Body of pancreas (tissue), 4 donors: ENCODE results near the gene IBA57. TPM values are rescaled to one million over a fixed set of nuclear protein-coding genes. Genes with fewer than 3 reads are reported as not detected.

Source experiments
- ATAC-seq: fragments of 150-250 bp; one replicate; pipeline ENCODE4 v1.9.1; 2016
- DNase-seq, 4 donors: peaks; one replicate each; pipeline ENCODE4 v3.0.0-alpha.2; 2019
- H3K27ac ChIP-seq, 4 donors: fragments of 200-600 bp; sonication (generic); 1 replicate in 3 of 4; 2 replicates in 1 of 4; pipeline versions ENCODE4 v1.5.1 to v1.6.1; 2016 to 2019; ENCODE audit warnings: mild to moderate bottlenecking in 1 of 4, mixed read lengths in 1 of 4, moderate library complexity in 1 of 4
- H3K27me3 ChIP-seq, 2 donors: fragments of 200-600 bp; sonication (generic); one replicate each; pipeline ENCODE4 v1.6.0; 2016; ENCODE audit warnings: mild to moderate bottlenecking in 1 of 2
- H3K36me3 ChIP-seq, 2 donors: fragments of 200-600 bp; sonication (generic); replicated peaks in 1 of 2; 2 replicates each; pipeline ENCODE4 v1.5.1; 2016; ENCODE audit warnings: low read depth in 2 of 2; ENCODE audit not compliant: insufficient read depth in 1 of 2
- H3K4me1 ChIP-seq: fragments of 200-600 bp; sonication (generic); one replicate; pipeline ENCODE4 v1.6.0; 2016
- H3K4me3 ChIP-seq, 2 donors: fragments of 200-600 bp; sonication (generic); 1 replicate in 1 of 2; 2 replicates in 1 of 2; pipeline ENCODE4 v1.5.1; 2016 to 2019
- H3K9me3 ChIP-seq, 3 donors: fragments of 200-600 bp; sonication (generic); 1 replicate in 2 of 3; 2 replicates in 1 of 3; pipeline ENCODE4 v1.5.1; 2016
- CTCF ChIP-seq, 7 experiments: fragments of 450-650 bp in 4 of 7; fragments of 200-600 bp in 3 of 7; sonication (generic) in 3 of 7; IDR thresholded peaks; one replicate each; pipeline ENCODE4 v1.5.1; 2016 to 2019; ENCODE audit warnings: antibody characterized with exemption in 7 of 7
- POLR2A ChIP-seq, 3 donors: fragments of 450-650 bp; IDR thresholded peaks; one replicate each; pipeline ENCODE4 v1.6.1; 2016; ENCODE audit warnings: antibody characterized with exemption in 3 of 3, mild to moderate bottlenecking in 2 of 3
- WGBS, 2 donors: methylation state at CpG; one replicate each; pipeline ENCODE4 v1.1.5; 2017; 5-methylcytosine and 5-hydroxymethylcytosine counted together
- intact Hi-C: fragments of 100-400 bp; cut with DNase I; formaldehyde crosslinking; loops from one replicate; pipeline ENCODE4 v1.15.1; 2023
- total RNA-seq, 2 donors: library from RNA; depleted of rRNA; stranded (reverse); fragments of >200 nt; gene quantifications; one replicate each; pipeline ENCODE4 v1.1.0, GENCODE V29; 2016

The IBA57 gene
- total RNA-seq, 2 donors from 2014 or later: 4.7 to 13.5 TPM

GRCh38 chr1:228157729-228158126, 7.9 kb upstream of the IBA57 start:
- H3K4me3 ChIP-seq: no peak overlapping the region
- H3K4me1 ChIP-seq: peaks cover 4% of the 10 kb centered on the region
- intact Hi-C loops: no loop called here
- ATAC-seq: no peak
- H3K27ac ChIP-seq: no peak overlapping the region
- H3K9me3 ChIP-seq: no peaks in the 10 kb centered on the region
- WGBS, 2 donors: 70 to 80% methylated on average over 20 to 33 of the region's 43 CpGs
- no peaks in the 10 kb centered on the region for H3K36me3 ChIP-seq
- TF ChIP-seq POLR2A (IDR thresholded peaks at IDR 0.05) (no peak), CTCF (IDR thresholded peaks at IDR 0.05) (no peak)
- H3K27me3 ChIP-seq: no peaks in the 10 kb centered on the region
- no peak for DNase-seq

GRCh38 chr1:228158151-228159007, 7.2 kb upstream of the IBA57 start:
- 35 to 54% methylated on average over 14 to 67 of the region's 98 CpGs for WGBS, 2 donors
- Histone ChIP-seq H3K9me3 (no peaks in the 10 kb centered on the region), H3K36me3 (no peaks in the 10 kb centered on the region), H3K4me3 (no peak overlapping the region), H3K4me1 (peaks cover 10% of the 10 kb centered on the region), H3K27me3 (no peaks in the 10 kb centered on the region), H3K27ac (no peak overlapping the region)
- intact Hi-C loops: no loop called here
- no peak for DNase-seq
- TF ChIP-seq POLR2A (IDR thresholded peaks at IDR 0.05): no peak
- TF ChIP-seq CTCF (IDR thresholded peaks at IDR 0.05): no peak
- ATAC-seq: no peak

- H3K4me1 ChIP-seq: peaks cover 15% of the 10 kb centered on the region
- intact Hi-C loops: no loop called here
- no peaks in the 10 kb centered on the region for H3K36me3 ChIP-seq
- 59 to 74% methylated on average over 3 to 14 of the region's 14 CpGs for WGBS, 2 donors
- ATAC-seq (no peak), DNase-seq (no peak)
- no peak for TF ChIP-seq POLR2A (IDR thresholded peaks at IDR 0.05)
- TF ChIP-seq CTCF (IDR thresholded peaks at IDR 0.05): no peak
- no peaks in the 10 kb centered on the region for H3K9me3 ChIP-seq
- no peaks in the 10 kb centered on the region for H3K27me3 ChIP-seq
- H3K27ac ChIP-seq: no peak overlapping the region
- no peak overlapping the region for H3K4me3 ChIP-seq
Observed at GRCh38 chr1:228159008-228159665, 6.5 kb upstream of the IBA57 start.

GRCh38 chr1:228160201-228160761, 5.3 kb upstream of the IBA57 start:
- peaks cover 20% of the 10 kb centered on the region for H3K4me1 ChIP-seq
- DNase-seq (no peak), ATAC-seq (no peak)
- H3K9me3 ChIP-seq: no peaks in the 10 kb centered on the region
- WGBS, 2 donors: 56 to 60% methylated on average over 3 to 13 of the region's 15 CpGs
- H3K4me3 ChIP-seq: no peak overlapping the region
- intact Hi-C loops: no loop called here
- H3K27me3 ChIP-seq: no peaks in the 10 kb centered on the region
- no peaks in the 10 kb centered on the region for H3K36me3 ChIP-seq
- no peak overlapping the region for H3K27ac ChIP-seq
- TF ChIP-seq CTCF (IDR thresholded peaks at IDR 0.05) (no peak), POLR2A (IDR thresholded peaks at IDR 0.05) (no peak)
